ENCODE measurements around the gene CLDN8. TPM values are rescaled to one million over a fixed set of nuclear protein-coding genes. Genes with fewer than 3 reads are reported as not detected.

CLDN8 gene
- total and polyA plus RNA-seq, 4 donors: 0.23 TPM; not detected in 3

GRCh38 chr21:30189773-30190172, 26.1 kb downstream of the CLDN8 start:
- no peaks in the 10 kb centered on the region for H3K27me3 ChIP-seq (ENCODE audit: control insufficient read depth in 1 of 2, insufficient read depth in 2 of 2, low read length in 1 of 2)
- WGBS, 2 donors: 86 to 90% methylated on average over 3 of the region's 3 CpGs
- H3K4me1 ChIP-seq (ENCODE audit: control insufficient read depth in 1 of 2, insufficient read depth in 2 of 2, low read length in 2 of 2): no peaks in the 10 kb centered on the region
- H3K4me3 ChIP-seq (ENCODE audit: low read length in 2 of 2): no peak overlapping the region
- DNase-seq: no peak
- ATAC-seq (ENCODE audit: low FRiP score): no peak
- intact Hi-C loops (cut with DNase I): no loop called here
- H3K36me3 ChIP-seq (ENCODE audit: control insufficient read depth in 1 of 2, insufficient read depth in 2 of 2, low read length in 1 of 2): no peaks in the 10 kb centered on the region
- no peaks in the 10 kb centered on the region for H3K9me3 ChIP-seq (ENCODE audit: control insufficient read depth, low read length)
- no peak overlapping the region for H3K27ac ChIP-seq (ENCODE audit: low read depth in 1 of 2, low read length in 2 of 2)

- ATAC-seq (ENCODE audit: low FRiP score) (no peak), DNase-seq (no peak)
- Histone ChIP-seq H3K4me3 (ENCODE audit: low read length in 2 of 2) (no peak overlapping the region), H3K27ac (ENCODE audit: low read depth in 1 of 2, low read length in 2 of 2) (no peak overlapping the region), H3K27me3 (ENCODE audit: control insufficient read depth in 1 of 2, insufficient read depth in 2 of 2, low read length in 1 of 2) (no peaks in the 10 kb centered on the region), H3K36me3 (ENCODE audit: control insufficient read depth in 1 of 2, insufficient read depth in 2 of 2, low read length in 1 of 2) (no peaks in the 10 kb centered on the region), H3K9me3 (ENCODE audit: control insufficient read depth, low read length) (no peaks in the 10 kb centered on the region), H3K4me1 (ENCODE audit: control insufficient read depth in 1 of 2, insufficient read depth in 2 of 2, low read length in 2 of 2) (no peaks in the 10 kb centered on the region)
- intact Hi-C loops (cut with DNase I): no loop called here
- WGBS, 2 donors: 92 to 95% methylated on average over 2 of the region's 2 CpGs
Observed at GRCh38 chr21:30186242-30186641, 29.7 kb downstream of the CLDN8 start.

GRCh38 chr21:30168086-30168485, 47.8 kb downstream of the CLDN8 start:
- no peak for DNase-seq
- no peaks in the 10 kb centered on the region for H3K4me1 ChIP-seq (ENCODE audit: control insufficient read depth in 1 of 2, insufficient read depth in 2 of 2, low read length in 2 of 2)
- 76 to 87% methylated on average over 3 of the region's 3 CpGs for WGBS, 2 donors
- ATAC-seq (ENCODE audit: low FRiP score): no peak
- H3K36me3 ChIP-seq (ENCODE audit: control insufficient read depth in 1 of 2, insufficient read depth in 2 of 2, low read length in 1 of 2): no peaks in the 10 kb centered on the region
- H3K4me3 ChIP-seq (ENCODE audit: low read length in 2 of 2): no peak overlapping the region
- H3K9me3 ChIP-seq (ENCODE audit: control insufficient read depth, low read length): peaks cover 2% of the 10 kb centered on the region
- intact Hi-C loops (cut with DNase I): no loop called here
- H3K27me3 ChIP-seq (ENCODE audit: control insufficient read depth in 1 of 2, insufficient read depth in 2 of 2, low read length in 1 of 2): no peaks in the 10 kb centered on the region
- H3K27ac ChIP-seq (ENCODE audit: low read depth in 1 of 2, low read length in 2 of 2): no peak overlapping the region

GRCh38 chr21:30166705-30167104, 49.2 kb downstream of the CLDN8 start, which contains the start of gene CLDN17:
Gene CLDN17, minus strand, starts transcription at chr21:30166805. Its CDS starts 188 bp downstream, at chr21:30166617.
- no peak within 1 kb of the TSS for H3K4me3 ChIP-seq (ENCODE audit: low read length in 2 of 2)
- 77 to 84% methylated on average over 1 of the region's 1 CpG for WGBS, 2 donors
- peaks cover 2% of the 10 kb centered on the region for H3K9me3 ChIP-seq (ENCODE audit: control insufficient read depth, low read length)
- H3K36me3 ChIP-seq (ENCODE audit: control insufficient read depth in 1 of 2, insufficient read depth in 2 of 2, low read length in 1 of 2): no peaks in the 10 kb centered on the region
- intact Hi-C loops (cut with DNase I): no loop called here
- DNase-seq (no peak), ATAC-seq (ENCODE audit: low FRiP score) (no peak)
- no peaks in the 10 kb centered on the region for H3K27me3 ChIP-seq (ENCODE audit: control insufficient read depth in 1 of 2, insufficient read depth in 2 of 2, low read length in 1 of 2)
- H3K27ac ChIP-seq (ENCODE audit: low read depth in 1 of 2, low read length in 2 of 2): no peak within 1 kb of the TSS
- H3K4me1 ChIP-seq (ENCODE audit: control insufficient read depth in 1 of 2, insufficient read depth in 2 of 2, low read length in 2 of 2): no peaks in the 10 kb centered on the region

- DNase-seq (no peak), ATAC-seq (ENCODE audit: low FRiP score) (no peak)
- intact Hi-C loops (cut with DNase I): no loop called here
- no peaks in the 10 kb centered on the region for H3K36me3 ChIP-seq (ENCODE audit: control insufficient read depth in 1 of 2, insufficient read depth in 2 of 2, low read length in 1 of 2)
- H3K9me3 ChIP-seq (ENCODE audit: control insufficient read depth, low read length): peaks cover 2% of the 10 kb centered on the region
- no peak overlapping the region for H3K27ac ChIP-seq (ENCODE audit: low read depth in 1 of 2, low read length in 2 of 2)
- H3K4me1 ChIP-seq (ENCODE audit: control insufficient read depth in 1 of 2, insufficient read depth in 2 of 2, low read length in 2 of 2): no peaks in the 10 kb centered on the region
- H3K4me3 ChIP-seq (ENCODE audit: low read length in 2 of 2): no peak overlapping the region
- no peaks in the 10 kb centered on the region for H3K27me3 ChIP-seq (ENCODE audit: control insufficient read depth in 1 of 2, insufficient read depth in 2 of 2, low read length in 1 of 2)
- 86 to 89% methylated on average over 9 of the region's 9 CpGs for WGBS, 2 donors
Observed at GRCh38 chr21:30166171-30166570, 49.7 kb downstream of the CLDN8 start.

- no peaks in the 10 kb centered on the region for H3K36me3 ChIP-seq (ENCODE audit: control insufficient read depth in 1 of 2, insufficient read depth in 2 of 2, low read length in 1 of 2)
- H3K4me3 ChIP-seq (ENCODE audit: low read length in 2 of 2): no peak overlapping the region
- no peaks in the 10 kb centered on the region for H3K4me1 ChIP-seq (ENCODE audit: control insufficient read depth in 1 of 2, insufficient read depth in 2 of 2, low read length in 2 of 2)
- H3K27ac ChIP-seq (ENCODE audit: low read depth in 1 of 2, low read length in 2 of 2): no peak overlapping the region
- WGBS, 2 donors: 93 to 95% methylated on average over 1 of the region's 1 CpG
- DNase-seq: no peak
- intact Hi-C loops (cut with DNase I): no loop called here
- ATAC-seq (ENCODE audit: low FRiP score): no peak
- no peaks in the 10 kb centered on the region for H3K9me3 ChIP-seq (ENCODE audit: control insufficient read depth, low read length)
- H3K27me3 ChIP-seq (ENCODE audit: control insufficient read depth in 1 of 2, insufficient read depth in 2 of 2, low read length in 1 of 2): no peaks in the 10 kb centered on the region
Observed at GRCh38 chr21:30164796-30165195, 51.1 kb downstream of the CLDN8 start.

Other genes with a start within 250 kb of the CLDN8 start
- not detected for gene CLDN17, start 49.3 kb downstream of the CLDN8 start, total RNA-seq
- gene CLDN17, start 49.3 kb downstream of the CLDN8 start, polyA plus RNA-seq: not detected
- gene KRTAP24-1, start 66.9 kb upstream of the CLDN8 start, total RNA-seq: not detected
- not detected for gene KRTAP24-1, start 66.9 kb upstream of the CLDN8 start, polyA plus RNA-seq
- not detected for gene KRTAP25-1, start 73.4 kb upstream of the CLDN8 start, total RNA-seq
- not detected for gene KRTAP25-1, start 73.4 kb upstream of the CLDN8 start, polyA plus RNA-seq
- gene KRTAP26-1, start 104.2 kb upstream of the CLDN8 start, total RNA-seq: not detected
- gene KRTAP26-1, start 104.2 kb upstream of the CLDN8 start, polyA plus RNA-seq: not detected
- not detected for gene KRTAP27-1, start 121.6 kb upstream of the CLDN8 start, total RNA-seq
- not detected for gene KRTAP27-1, start 121.6 kb upstream of the CLDN8 start, polyA plus RNA-seq
- gene KRTAP23-1, start 132.5 kb upstream of the CLDN8 start, total RNA-seq: not detected
- gene KRTAP23-1, start 132.5 kb upstream of the CLDN8 start, polyA plus RNA-seq: not detected
- not detected for gene KRTAP13-2, start 156.2 kb upstream of the CLDN8 start, total RNA-seq
- not detected for gene KRTAP13-2, start 156.2 kb upstream of the CLDN8 start, polyA plus RNA-seq
- not detected for gene KRTAP13-1, start 179.9 kb upstream of the CLDN8 start, total RNA-seq
- not detected for gene KRTAP13-1, start 179.9 kb upstream of the CLDN8 start, polyA plus RNA-seq
- not detected for gene KRTAP13-3, start 209.8 kb upstream of the CLDN8 start, total RNA-seq
- gene KRTAP13-3, start 209.8 kb upstream of the CLDN8 start, polyA plus RNA-seq: not detected
- gene KRTAP13-4, start 214.1 kb upstream of the CLDN8 start, total RNA-seq: not detected
- gene KRTAP13-4, start 214.1 kb upstream of the CLDN8 start, polyA plus RNA-seq: not detected
- gene KRTAP15-1, start 224.2 kb upstream of the CLDN8 start, total RNA-seq: not detected
- gene KRTAP15-1, start 224.2 kb upstream of the CLDN8 start, polyA plus RNA-seq: not detected

Data from aorta (tissue), 5 donors.